Activated CD4-positive, CD25-positive, alpha-beta regulatory T cell treated with anti-CD3 and anti-CD28 coated beads, Interleukin-2, amount 50 U/mL, for 16 hours (primary cell): ENCODE measurements around the gene YIF1A.
A peak's percentile ranks its signal among the peaks of the same experiment; 100 is the strongest.
"Not testable (repeated sequence)": the region's sequence is repeated elsewhere in the genome, so short reads cannot be mapped to it uniquely, and the experiment has no call there.

ENCODE experiments used
- DNase-seq: peaks from one replicate; pipeline ENCODE4 v3.0.0-alpha.2; 2020; ENCODE audit warnings: low read depth, low spot score

The YIF1A gene

DNA sequence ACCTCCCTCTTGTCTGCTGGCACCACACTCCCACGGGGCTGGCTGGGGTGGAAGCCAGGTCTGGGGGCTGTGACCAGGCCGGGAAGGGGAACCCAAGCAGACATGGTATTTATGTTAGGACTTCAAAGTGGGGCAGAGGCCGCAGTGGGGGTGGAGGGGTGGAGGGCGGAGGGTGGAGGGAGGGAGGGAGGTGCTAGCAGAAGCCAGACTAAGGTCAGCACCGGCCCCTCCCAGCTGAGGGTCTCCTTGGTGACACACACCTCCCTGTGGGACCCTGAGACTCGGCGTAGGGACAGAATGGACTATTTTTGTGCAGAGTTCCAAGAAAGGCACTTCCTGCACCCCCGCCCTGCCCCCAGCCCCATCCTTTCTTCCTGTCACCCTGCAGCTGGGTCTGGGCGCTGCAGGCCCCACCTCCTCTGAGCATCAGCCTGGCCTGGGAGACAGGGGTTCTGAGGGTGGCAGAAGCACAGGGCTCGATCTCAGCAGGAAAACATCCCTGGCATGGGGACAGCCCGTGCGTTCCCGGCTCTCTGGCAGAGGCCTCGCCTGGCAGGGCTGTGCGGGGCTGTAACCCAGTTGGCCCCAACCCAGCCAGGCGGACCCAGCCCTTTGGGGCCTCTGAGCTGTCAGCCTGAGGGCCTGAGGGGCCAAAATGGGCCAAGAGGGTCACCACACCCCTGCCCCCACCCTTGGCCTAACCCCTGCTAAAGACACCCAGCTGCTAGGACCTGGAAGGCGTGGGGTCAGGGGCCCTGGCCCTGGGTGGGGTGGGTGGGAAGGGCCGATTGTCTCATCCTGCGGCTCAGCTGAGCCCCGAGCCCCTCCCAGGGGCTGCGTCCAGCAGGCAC is 37.5 kb upstream of the YIF1A start:
- DNase-seq: no peak

DNA sequence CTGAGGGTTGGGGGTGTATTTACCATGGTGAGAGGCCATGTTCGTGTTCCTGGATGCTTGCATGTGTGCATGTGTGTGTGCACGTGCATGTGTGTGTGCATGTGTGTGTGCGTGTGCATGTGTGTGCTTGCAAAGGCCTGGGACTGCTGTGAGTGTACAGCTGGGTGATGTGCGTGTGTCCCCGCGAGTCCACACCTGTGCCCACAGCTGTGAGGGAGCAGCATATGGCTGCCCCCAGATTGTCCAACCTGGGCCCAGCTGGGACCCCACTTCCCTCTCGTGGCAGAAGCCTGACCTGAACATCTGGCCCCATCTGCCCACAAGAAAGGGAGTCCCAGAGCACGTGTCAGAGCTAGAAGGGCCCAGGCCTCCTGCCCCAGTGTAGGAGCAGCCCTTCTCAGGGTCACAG is 36.3 kb upstream of the YIF1A start:
- DNase-seq: no peak

GRCh38 chr11:66324664-66325063 is 35.7 kb upstream of the YIF1A start:
- no peak for DNase-seq

DNA sequence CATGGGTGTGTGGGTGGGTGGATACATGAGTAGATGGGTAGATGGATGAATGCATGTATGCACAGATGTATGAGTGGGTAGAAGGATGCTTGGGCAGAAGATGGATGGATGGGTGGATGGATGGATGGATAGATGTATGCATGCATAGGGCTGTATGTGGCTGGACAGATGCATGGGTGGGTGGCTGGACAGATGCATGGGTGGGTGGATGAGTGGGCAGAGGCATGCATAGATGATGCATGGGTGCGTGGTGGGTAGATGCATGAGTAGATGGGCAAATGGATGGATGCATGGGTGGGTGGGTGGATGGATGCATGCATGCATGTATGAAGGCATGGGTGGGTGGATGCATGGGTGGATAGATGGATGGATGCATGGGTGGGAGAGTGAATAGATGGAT is 34.7 kb upstream of the YIF1A start:
- DNase-seq: no peak

DNA sequence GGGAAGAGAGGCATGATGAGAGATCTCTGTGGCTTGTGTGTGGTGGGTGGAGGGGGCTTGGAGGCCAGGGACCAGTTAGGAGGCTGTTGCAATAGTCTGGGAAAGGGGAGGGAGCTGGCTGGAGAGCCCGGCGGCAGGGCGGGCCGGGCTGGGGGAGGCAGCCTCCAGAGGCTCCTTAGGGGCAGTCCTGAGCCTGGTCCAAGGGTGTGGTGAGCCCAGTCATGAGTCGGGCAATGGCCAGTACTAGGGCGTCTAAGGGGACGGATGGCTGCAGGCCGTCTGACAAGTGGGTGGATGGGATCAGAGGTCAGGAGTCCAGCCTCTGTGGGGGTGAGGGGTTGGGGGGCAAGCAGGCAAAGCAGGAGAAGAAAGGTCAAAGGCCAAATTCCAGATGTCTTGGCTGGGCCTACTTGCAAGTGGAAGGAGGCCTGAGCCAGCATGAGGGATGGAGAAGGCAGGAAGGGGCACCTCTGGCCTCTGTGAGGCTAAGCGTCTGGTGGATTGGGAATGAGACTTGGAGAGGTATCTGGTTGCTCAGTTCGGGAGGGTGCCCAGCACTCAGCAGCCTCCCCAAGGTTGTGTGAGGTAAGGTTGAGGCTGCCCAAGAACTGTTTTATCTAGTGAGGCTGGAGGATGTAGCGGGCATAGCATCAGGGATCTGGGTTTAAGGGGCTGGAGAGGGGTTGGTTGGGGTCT is 33.9 kb upstream of the YIF1A start:
- no peak for DNase-seq

GRCh38 chr11:66321606-66322005 is 32.7 kb upstream of the YIF1A start:
- no peak for DNase-seq

GRCh38 chr11:66320748-66321147 is 31.8 kb upstream of the YIF1A start:
- not testable (repeated sequence) for DNase-seq

GRCh38 chr11:66320289-66320688 is 31.3 kb upstream of the YIF1A start:
- not testable (repeated sequence) for DNase-seq

- no peak for DNase-seq
These were observed 29.6 kb upstream of the YIF1A start for GRCh38 chr11:66318600-66318970.

GRCh38 chr11:66317723-66318599 is 29.0 kb upstream of the YIF1A start:
- no peak for DNase-seq

- no peak for DNase-seq
These were observed 28.4 kb upstream of the YIF1A start for GRCh38 chr11:66317322-66317722.

DNA sequence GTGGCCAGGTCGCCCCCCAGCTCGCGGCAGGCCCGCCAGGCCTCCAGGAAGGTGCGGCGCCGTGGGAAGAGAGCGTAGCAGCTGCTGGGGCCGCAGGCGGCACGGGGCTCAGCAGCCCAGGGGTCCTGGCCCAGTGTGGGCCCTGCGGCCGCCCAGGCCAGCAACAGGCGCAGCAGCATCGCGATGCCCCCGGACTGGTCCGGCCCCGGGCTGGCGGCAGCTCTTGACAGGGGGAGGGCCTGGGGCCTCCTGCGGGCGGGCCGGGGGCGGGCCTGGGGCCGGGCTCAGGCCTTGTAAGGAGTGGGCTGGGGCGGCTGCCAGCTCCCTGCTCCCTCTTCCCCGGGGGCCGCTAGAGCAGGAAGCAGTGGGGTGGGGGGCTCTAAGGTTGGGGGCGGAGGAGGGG is 27.9 kb upstream of the YIF1A start, which contains the start of gene CD248:
Gene CD248 (minus strand): TSS at position 196 of the 403 bp plus-strand sequence. CDS start 17 bp downstream, at position 179.
- DNase-seq: no peak

GRCh38 chr11:66315921-66316811 is 27.2 kb upstream of the YIF1A start:
- DNase-seq: no peak

DNA sequence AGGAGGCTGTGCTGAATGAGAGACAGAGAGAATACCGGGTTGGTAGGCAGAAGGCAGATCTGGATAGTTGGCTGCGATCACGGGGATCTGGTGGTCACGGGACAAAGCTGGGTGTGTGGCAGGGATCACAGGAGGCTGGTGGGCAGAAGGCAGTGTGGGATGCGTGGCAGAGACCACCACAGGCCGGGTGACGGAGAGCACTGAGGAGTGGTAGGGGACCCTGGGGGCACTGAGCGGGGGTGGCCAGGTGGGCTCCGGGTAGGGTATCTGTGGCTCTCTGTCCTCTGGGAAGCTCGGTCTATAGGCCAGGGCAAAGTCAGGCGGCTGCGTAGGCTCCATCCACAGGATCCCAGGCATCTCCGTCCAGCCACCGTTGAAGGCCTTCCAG is 26.5 kb upstream of the YIF1A start:
- DNase-seq: no peak

DNA sequence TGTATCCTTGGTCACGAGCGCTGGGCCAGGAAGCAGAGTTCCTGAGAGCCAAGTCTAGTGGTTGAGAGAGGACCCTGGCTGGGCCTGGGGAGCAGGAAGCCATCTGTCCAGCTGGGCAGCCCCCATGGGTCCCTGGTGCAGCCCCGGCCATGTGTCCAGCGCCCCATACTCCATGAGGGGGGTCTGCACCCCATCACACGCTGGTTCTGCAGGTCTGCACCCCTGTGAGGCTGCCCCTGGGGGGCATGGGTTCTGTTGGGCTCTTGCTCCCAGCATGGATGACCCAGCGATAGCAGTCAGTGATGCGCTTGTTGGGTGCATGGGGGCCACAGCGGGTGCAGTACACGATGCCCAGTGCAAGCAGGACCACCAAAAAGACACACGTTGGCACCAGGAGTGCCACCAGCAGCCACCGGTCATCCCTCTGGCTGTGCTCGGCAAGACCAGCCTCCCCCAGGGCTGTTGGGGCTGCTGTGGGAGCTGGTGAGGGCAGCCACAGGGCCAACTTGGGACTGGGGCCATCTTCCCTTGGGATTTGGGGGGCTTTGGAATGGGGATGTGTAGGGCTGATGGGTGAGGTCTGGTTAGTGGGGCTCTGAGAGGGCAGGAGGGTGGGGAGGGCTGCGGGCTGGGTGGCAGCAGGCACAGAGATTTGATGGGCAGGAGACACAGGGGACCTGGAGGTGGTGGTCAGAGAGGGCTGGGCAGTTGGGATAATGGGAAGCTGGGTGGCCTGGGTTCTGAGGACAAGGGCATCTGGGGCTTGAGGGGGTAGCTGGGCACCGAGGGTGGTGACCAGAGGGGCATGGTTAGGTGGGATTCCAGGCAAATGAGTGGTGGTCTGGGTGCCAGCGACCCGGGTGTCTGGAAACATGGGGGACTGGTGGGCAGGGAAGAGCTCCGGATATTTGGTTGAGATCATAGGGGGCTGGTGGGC is 25.9 kb upstream of the YIF1A start:
- no peak for DNase-seq

DNA sequence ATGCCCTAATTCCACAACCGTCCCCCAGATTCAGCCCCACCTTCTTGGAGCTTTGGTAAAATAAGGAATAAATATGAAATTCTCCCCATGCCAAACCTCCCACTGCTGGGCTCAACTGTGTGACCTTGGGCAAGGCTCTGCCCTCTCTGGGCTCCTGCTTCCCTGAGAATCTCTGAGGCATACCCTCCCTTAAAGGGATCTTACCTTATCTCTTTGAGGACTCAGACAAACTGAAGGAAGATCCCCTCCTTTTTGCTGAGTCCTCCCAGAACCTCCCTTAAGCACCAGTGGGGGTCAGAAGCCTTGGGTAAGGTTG is 25.2 kb upstream of the YIF1A start:
- no peak for DNase-seq

DNA sequence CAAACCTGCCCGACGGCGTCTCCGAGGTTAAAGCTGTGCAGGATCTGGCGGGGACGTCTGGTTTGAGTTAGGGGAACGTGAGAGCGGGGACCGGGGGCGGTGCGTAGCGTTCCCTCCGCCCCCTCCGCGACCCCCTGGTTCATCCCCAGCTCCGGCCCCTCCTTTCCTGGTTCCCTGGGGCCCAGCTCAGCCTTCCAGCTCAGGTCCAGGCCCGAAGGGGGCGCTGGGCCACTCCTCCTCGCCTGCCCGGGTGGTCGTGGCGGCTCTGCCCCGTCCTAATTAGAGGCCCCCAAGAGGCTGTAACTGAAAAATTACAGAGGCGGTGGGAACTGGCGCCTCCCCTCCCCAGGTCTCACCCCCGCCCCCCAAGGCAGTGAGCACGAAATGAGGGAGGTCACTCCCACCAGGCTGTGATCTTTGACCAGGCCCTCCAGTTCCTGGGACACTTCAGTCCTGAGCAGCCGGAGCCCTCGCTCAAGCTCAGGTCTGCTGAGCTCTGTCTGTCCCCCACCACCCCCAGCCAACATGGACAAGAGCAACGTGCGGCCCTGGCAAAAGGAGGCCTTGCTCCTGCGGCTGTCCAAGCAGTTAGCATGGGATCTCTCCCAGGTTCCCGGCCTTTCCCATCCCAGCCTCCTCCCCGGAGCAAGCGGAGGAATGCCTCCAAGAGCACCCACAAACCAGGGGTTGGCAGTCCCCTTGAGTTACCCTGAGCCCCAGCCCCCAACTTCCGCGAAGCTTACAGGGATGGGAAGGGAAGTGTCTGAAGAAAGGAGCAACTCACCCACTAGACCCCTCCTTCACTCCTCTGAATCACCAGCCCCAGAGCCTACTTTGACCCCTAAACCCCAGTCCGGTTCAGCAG is 24.6 kb upstream of the YIF1A start:
- DNase-seq: no peak

GRCh38 chr11:66312549-66313320 is 23.8 kb upstream of the YIF1A start:
- DNase-seq: peak; percentile 94
